HCT116 (cell line): Measurements from ENCODE around the gene PLD6. TPM values are rescaled to one million over a fixed set of nuclear protein-coding genes. Genes with fewer than 3 reads are reported as not detected.

Source experiments
- ATAC-seq: fragments of 200-7000 bp; cut with Tn5 transposase; 2 replicates; pipeline ENCODE4 v1.9.1; 2020; ENCODE audit warnings: mild to moderate bottlenecking, moderate library complexity
- BruUV-seq: library from RNA; stranded (reverse); fragments of 400-500 nt; replicated peaks from 2 replicates; lab custom pipeline; 2021; lab: Mats Ljungman, UMichigan
- CTCF ChIA-PET: fragments of 300-600 bp; sonication (Branson Sonifier 250); formaldehyde crosslinking; loops from one replicate; lab custom pipeline; 2021; ENCODE audit warnings: antibody characterized with exemption; lab: Charles Lee
- POLR2A ChIA-PET: fragments of 300-600, 350-600 bp; sonication (Branson Sonifier 250); formaldehyde crosslinking; loops from one replicate; lab custom pipeline; 2021; ENCODE audit warnings: antibody characterized with exemption; lab: Charles Lee
- RAD21 ChIA-PET, 2 experiments: fragments of 300-600 bp; sonication (Branson Sonifier 250); formaldehyde crosslinking; loops; one replicate each; lab custom pipeline; 2023; ENCODE audit warnings: low total read pairs in 2 of 2; ENCODE audit not compliant: uncharacterized antibody in 2 of 2, unreplicated experiment in 2 of 2, low non-redundant PET in 1 of 2; lab: Charles Lee
- DNase-seq: peaks from one replicate; pipeline ENCODE4 v3.0.0-alpha.2; 2010; ENCODE audit warnings: low read depth, low spot score
- H2AFZ ChIP-seq: fragments of 200-600 bp; shearing (Covaris generic), sonication (generic); 2 replicates; pipeline ENCODE4 v1.6.1; 2017; ENCODE audit warnings: low read depth, mixed run types, mixed read lengths, antibody characterized with exemption, low read length; ENCODE audit not compliant: poor library complexity, severe bottlenecking
- H3K27ac ChIP-seq: 2 replicates; pipeline ENCODE4 v1.5.1; 2012; ENCODE audit warnings: low read depth, low read length
- H3K27me3 ChIP-seq: fragments of 200-600 bp; sonication (generic); 2 replicates; pipeline ENCODE4 v1.6.1; 2016; ENCODE audit warnings: mixed run types, low read length, mixed read lengths; ENCODE audit not compliant: insufficient read depth
- H3K36me3 ChIP-seq, 2 experiments: fragments of 200-500 bp in 1 of 2; fragments of 200-600 bp in 1 of 2; sonication (Bioruptor generic) in 1 of 2; sonication (generic) in 1 of 2; 2 replicates each; pipeline versions ENCODE4 v1.5.1 to v1.6.1; 2014 to 2016; ENCODE audit warnings: low read length in 2 of 2, inconsistent platforms in 1 of 2, mixed read lengths in 1 of 2, mixed run types in 1 of 2; ENCODE audit not compliant: insufficient read depth in 2 of 2, control insufficient read depth in 1 of 2
- H3K4me1 ChIP-seq, 2 experiments: fragments of 200-600 bp in 1 of 2; sonication (generic) in 1 of 2; 2 replicates each; pipeline versions ENCODE4 v1.5.1 to v1.6.1; 2012 to 2017; ENCODE audit warnings: low read length in 2 of 2, inconsistent platforms in 1 of 2, mild to moderate bottlenecking in 1 of 2, mixed read lengths in 1 of 2, mixed run types in 1 of 2, moderate library complexity in 1 of 2; ENCODE audit not compliant: insufficient read depth in 2 of 2, control insufficient read depth in 1 of 2
- H3K4me2 ChIP-seq: fragments of 200-600 bp; sonication (generic); 2 replicates; pipeline ENCODE4 v1.6.1; 2017; ENCODE audit warnings: mixed run types, low read length, mixed read lengths
- H3K4me3 ChIP-seq, 2 experiments: fragments of 200-600 bp in 1 of 2; sonication (generic) in 1 of 2; replicated peaks in 1 of 2; 2 replicates each; pipeline ENCODE4 v1.5.1; 2011 to 2016; ENCODE audit warnings: low read length in 2 of 2, control low read depth in 1 of 2, low read depth in 1 of 2, mild to moderate bottlenecking in 1 of 2, mixed read lengths in 1 of 2, mixed run types in 1 of 2
- H3K79me2 ChIP-seq: fragments of 200-600 bp; sonication (generic); 2 replicates; pipeline ENCODE4 v1.6.1; 2017; ENCODE audit warnings: mild to moderate bottlenecking, mixed run types, low read length, moderate library complexity, mixed read lengths; ENCODE audit not compliant: insufficient read depth
- H3K9ac ChIP-seq: fragments of 200-600 bp; sonication (generic); 2 replicates; pipeline ENCODE4 v1.6.1; 2016; ENCODE audit warnings: low read length, mixed read lengths
- H3K9me2 ChIP-seq: fragments of 200-600 bp; sonication (generic), shearing (Covaris generic); 2 replicates; pipeline ENCODE4 v1.6.1; 2017; ENCODE audit warnings: mixed run types, mild to moderate bottlenecking, moderate library complexity; ENCODE audit not compliant: insufficient read depth
- H3K9me3 ChIP-seq, 2 experiments: fragments of 200-500 bp in 1 of 2; fragments of 200-600 bp in 1 of 2; sonication (Bioruptor generic) in 1 of 2; sonication (generic) in 1 of 2; 2 replicates each; pipeline ENCODE4 v1.6.1; 2014 to 2017; ENCODE audit warnings: low read length in 2 of 2, mixed read lengths in 2 of 2, inconsistent platforms in 1 of 2, low read depth in 1 of 2, mild to moderate bottlenecking in 1 of 2, mixed run types in 1 of 2, moderate library complexity in 1 of 2; ENCODE audit not compliant: control insufficient read depth in 1 of 2, insufficient read depth in 1 of 2
- H4K20me1 ChIP-seq: fragments of 200-600 bp; sonication (generic), shearing (Covaris generic); 2 replicates; pipeline ENCODE4 v1.6.1; 2017; ENCODE audit warnings: mixed run types, mild to moderate bottlenecking, moderate library complexity; ENCODE audit not compliant: insufficient read depth
- CBX3 ChIP-seq: IDR thresholded peaks from 2 replicates; pipeline ENCODE4 v1.6.1; 2012; ENCODE audit warnings: low read depth
- CEBPB ChIP-seq: IDR thresholded peaks from 2 replicates; pipeline ENCODE4 v1.6.1; 2012; ENCODE audit warnings: low read depth
- EGR1 ChIP-seq: IDR thresholded peaks from 2 replicates; pipeline ENCODE4 v1.6.1; 2012; ENCODE audit warnings: low read depth
- EZH2phosphoT487 ChIP-seq: fragments of 200-600 bp; IDR thresholded peaks from 2 replicates; pipeline ENCODE4 v1.6.1; 2018; ENCODE audit warnings: antibody characterized with exemption, borderline replicate concordance
- FOSL1 ChIP-seq: IDR thresholded peaks from 2 replicates; pipeline ENCODE4 v1.6.1; 2012; ENCODE audit warnings: low read depth
- MAX ChIP-seq: IDR thresholded peaks from 2 replicates; pipeline ENCODE4 v1.6.1; 2012
- REST ChIP-seq: IDR thresholded peaks from 2 replicates; pipeline ENCODE4 v1.6.1; 2012; ENCODE audit warnings: low read depth
- SRF ChIP-seq: IDR thresholded peaks from 2 replicates; pipeline ENCODE4 v1.6.1; 2012; ENCODE audit warnings: low read depth
- YY1 ChIP-seq: IDR thresholded peaks from 2 replicates; pipeline ENCODE4 v1.6.1; 2011; ENCODE audit warnings: low read length, low read depth, moderate library complexity, mild to moderate bottlenecking; ENCODE audit not compliant: insufficient replicate concordance; ENCODE audit errors: extremely low read depth
- intact Hi-C: fragments of 100-400 bp; cut with micrococcal nuclease; formaldehyde crosslinking; loops from 2 replicates; pipeline ENCODE4 v1.10.0; 2022
- total RNA-seq: library from RNA; stranded (reverse); gene quantifications from one replicate; pipeline ENCODE4 v1.2.1, GENCODE V29; 2021; ENCODE audit not compliant: unreplicated experiment

The PLD6 gene
- total RNA-seq, 1 experiment from 2014 or later = 15.6 TPM

- Histone ChIP-seq H2AFZ (no peak overlapping the region), H3K27me3 (no peaks in the 10 kb centered on the region), H3K9me3 (no peaks in the 10 kb centered on the region), H3K4me1 (no peaks in the 10 kb centered on the region), H3K36me3 (peaks cover 6 to 17% of the 10 kb centered on the region in 2 experiments; a peak in 3 of 4 replicates), H3K4me2 (no peak overlapping the region), H3K27ac (no peak overlapping the region), H3K9me2 (no peaks in the 10 kb centered on the region), H4K20me1 (no peaks in the 10 kb centered on the region), H3K4me3 (no peak overlapping the region), H3K9ac (no peak overlapping the region), H3K79me2 (0 out of 2 replicates have a peak, but pooled peaks cover 6% of the 10 kb centered on the region)
- DNase-seq (no peak), ATAC-seq (no peak)
- BruUV-seq = no TSS peak
- ChIA-PET POLR2A (no interaction called here), CTCF (no interaction called here), RAD21 (no interaction called here)
- TF ChIP-seq EZH2phosphoT487 (no peak), FOSL1 (no peak), MAX (no peak), CBX3 (no peak), YY1 (no peak), REST (no peak), EGR1 (no peak), CEBPB (no peak), SRF (no peak)
- intact Hi-C loops = no loop called here
These were observed 7.9 kb downstream of the PLD6 start for GRCh38 chr17:17198281-17198680.
